GM21447 (cell line): ENCODE results near the gene TLN1.

Source experiments
- ATAC-seq: cut with Tn5 transposase; IDR thresholded peaks from one replicate; pipeline ENCODE4 v1.9.1; 2021; ENCODE audit not compliant: unreplicated experiment

Gene TLN1

GRCh38 chr9:35666045-35666444, 66.0 kb downstream of the TLN1 start:
- ATAC-seq = no peak

GRCh38 chr9:35665471-35665818, 66.5 kb downstream of the TLN1 start:
- ATAC-seq = no peak

DNA sequence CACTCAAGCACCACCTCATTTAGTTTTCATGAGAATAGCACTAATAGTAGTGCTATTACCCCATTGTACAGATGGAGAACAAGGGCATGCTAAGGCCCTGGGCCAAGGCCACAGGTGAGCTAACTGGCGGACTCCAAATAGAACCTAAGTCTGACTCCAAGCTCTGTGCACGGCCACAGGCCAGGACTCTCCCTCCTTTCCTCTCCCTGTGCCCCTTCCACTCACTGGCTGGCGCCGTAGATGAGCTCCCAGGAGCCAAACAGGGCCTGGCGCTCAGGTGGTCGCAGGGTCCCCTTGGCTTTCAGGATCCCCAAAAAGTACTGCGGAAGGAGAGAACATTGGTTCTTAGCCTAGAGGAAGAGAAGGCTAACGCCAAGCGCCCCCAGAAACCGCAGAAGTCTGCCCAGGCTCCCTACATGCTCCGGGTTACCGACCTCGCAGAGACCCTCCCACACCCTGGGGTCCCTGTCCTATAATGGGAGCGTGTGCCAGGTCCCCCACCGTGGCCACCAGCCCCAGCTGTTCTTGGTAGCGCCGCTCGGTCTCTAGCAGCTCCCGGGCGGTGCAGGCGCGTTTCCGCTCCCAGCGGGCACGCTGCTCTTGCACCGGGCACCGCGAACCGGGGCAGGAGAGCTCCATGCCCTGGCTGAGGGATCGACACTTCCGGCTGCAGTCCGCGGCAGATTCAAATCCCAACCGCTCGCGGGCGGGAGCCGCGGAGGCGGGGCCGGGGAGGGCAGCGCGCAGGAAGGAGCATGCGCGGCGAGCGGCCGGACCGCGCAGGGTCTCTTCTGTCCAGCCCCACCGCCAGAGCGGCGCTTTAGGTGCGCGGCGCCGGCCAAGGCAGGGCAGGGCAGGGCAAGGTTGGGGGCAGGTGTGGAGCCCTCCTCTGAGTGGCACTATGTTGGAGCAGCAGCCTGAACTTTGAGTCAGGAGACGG, 67.2 kb downstream of the TLN1 start, which contains the start of gene ARHGEF39:
ARHGEF39 (minus strand) TSS at position 665 of the 940 bp plus-strand sequence; CDS start at position 639, 26 bp downstream.
- peak; percentile 58 for ATAC-seq

GRCh38 chr9:35662437-35662836, 69.6 kb downstream of the TLN1 start:
- no peak for ATAC-seq

GRCh38 chr9:35661756-35662350, 70.1 kb downstream of the TLN1 start:
- ATAC-seq = no peak

DNA sequence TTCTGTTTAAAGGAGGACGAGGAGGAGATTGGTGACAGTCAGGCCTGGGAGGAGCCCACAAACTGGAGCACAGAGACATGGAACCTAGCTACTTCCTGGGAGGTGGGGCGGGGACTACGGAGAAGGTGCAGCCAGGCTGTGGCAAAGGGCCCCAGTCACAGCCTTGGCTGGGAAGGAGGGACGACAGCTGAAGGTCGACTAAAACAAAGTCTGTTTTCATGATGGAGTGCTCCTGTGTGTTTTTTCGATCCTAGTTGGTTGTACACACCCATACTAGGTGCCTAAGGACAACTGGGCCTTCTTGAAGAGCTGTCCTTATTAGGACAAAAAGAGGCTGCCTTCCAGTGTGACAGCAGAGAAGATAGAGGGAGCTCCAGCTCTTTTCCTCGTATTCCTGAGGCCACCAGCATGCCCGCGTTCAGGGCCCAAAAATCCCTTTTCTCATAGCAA, 71.0 kb downstream of the TLN1 start:
- ATAC-seq = no peak

- no peak for ATAC-seq
Observed at GRCh38 chr9:35659340-35659739, 72.7 kb downstream of the TLN1 start.

GRCh38 chr9:35658968-35659220, 73.1 kb downstream of the TLN1 start:
- no peak for ATAC-seq

DNA sequence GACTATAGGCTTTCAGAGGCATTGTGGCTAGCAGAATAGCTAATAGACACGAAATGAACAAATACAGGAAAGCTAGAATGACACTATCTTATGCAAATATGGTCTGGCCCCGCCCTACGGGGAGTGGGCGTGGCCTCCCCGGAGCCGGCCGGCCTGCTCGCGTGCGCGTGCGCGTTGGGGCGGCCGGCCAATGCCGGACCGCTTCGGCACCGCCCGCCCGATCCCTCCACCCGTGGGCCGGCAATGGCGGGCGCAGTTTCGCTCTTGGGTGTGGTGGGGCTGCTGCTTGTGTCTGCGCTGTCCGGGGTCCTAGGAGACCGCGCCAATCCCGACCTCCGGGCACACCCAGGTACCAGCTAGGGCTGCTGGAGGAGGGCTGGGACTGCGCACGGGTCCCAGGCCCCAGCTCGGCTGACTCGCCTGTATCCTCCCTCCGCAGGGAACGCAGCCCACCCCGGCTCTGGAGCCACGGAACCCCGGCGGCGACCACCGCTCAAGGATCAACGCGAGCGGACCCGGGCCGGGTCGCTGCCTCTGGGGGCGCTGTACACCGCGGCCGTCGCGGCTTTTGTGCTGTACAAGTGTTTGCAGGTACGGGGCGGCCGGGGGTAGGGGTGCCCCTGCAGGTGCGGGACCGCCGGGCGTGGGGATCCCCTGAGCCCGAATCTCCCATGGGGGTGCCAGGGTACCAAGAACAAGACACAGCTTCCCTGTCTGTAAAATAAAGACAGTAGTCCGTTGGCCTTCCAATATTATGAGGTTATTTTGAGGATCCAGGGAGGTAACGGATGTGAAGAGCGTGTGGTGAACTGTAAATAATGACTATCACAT, 73.6 kb downstream of the TLN1 start, which contains the start of gene CCDC107:
CCDC107 (plus strand) TSS at position 156 of the 831 bp plus-strand sequence; CDS start at position 244, 88 bp downstream.
- ATAC-seq = peak; percentile 50

DNA sequence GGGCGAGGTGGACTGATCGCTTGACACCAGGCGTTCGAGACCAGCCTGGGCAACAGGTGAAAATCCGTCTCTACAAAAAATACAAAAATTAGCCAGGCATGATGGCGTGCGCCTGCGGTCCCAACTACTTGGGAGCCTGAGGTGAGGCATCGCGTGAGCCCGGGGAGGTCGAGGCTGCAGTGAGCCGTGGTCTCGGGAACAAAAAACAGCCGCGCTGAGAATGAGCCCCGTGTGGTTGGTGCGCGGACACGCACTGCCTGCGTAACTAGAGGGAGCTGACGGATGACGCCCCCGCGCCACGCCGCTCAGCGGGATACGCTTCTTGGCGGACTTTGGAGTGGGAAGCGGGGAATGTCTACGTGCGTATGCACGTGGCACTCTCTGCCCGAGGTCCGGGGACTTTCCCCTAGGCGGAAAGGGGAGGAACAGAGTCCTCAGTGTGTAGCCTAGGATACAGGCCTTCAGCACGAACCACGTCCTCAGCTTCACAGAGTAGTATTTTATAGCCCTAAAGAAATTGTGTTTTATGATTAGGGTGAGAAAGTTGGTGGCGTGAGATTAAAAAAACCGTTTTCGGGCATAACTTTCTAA, 74.4 kb downstream of the TLN1 start, which contains the start of gene RMRP:
RMRP (minus strand) TSS at position 474 of the 591 bp plus-strand sequence.
- ATAC-seq = peak; percentile 88

GRCh38 chr9:35656831-35657545, 75.0 kb downstream of the TLN1 start:
- no peak for ATAC-seq

GRCh38 chr9:35656348-35656747, 75.6 kb downstream of the TLN1 start:
- no peak for ATAC-seq

- no peak for ATAC-seq
Observed at GRCh38 chr9:35653611-35654010, 78.4 kb downstream of the TLN1 start.

DNA sequence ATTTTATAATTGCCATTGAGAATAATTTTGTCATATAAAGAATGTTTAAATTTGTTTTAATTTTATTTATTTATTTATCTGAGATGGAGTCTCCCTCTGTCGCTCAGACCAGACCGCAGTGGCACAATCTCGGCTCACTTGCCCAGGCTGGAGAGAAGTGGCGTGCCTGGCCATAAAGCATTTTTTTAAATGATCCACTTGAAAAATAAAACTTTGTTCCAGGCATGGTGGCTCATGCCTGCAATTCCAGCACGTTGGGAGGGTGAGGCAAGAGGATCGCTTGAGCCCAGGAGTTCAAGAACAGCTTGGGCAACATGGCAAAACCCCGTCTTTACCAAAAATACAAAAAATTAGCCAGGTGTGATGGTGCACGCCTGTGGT, 79.2 kb downstream of the TLN1 start:
- ATAC-seq = no peak

DNA sequence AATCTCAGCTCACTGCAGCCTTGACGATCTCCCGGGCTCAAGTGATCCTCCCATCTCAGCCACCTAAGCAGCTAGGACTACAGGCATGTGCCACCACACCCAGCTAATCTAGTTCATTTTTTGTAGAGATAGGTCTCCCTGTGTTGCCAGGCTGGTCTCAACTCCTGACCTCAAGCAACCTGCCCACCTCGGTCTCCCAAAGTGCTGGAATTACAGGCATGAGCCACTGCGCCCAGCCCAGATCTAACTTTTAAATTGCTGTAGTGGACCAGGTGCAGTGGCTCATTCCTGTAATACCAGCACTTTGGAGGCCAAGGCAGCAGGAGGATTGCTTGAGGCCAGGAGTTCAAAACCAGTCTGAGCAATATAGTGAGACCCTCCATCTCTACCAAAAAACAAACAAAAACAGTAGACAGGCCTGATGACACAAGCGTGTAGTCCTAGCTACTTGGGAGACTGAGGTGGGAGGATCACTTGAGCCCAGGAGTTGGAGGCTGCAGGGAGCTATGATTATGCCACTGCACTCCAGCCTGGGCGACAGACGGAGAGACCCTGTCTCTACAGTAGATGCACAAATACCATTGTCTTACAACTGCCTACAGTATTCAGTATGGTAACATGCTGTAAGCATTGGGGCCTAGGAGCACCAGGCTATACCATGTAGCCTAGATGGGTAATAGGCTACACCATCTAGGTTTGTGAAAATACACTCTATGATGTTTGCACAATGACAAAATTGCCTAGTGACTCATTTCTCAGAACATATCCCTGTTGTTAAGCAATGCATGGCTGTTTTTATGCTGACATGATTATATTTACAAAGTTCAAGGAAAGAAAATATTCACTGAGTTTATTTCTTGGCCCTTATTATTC, 79.8 kb downstream of the TLN1 start:
- ATAC-seq = no peak

DNA sequence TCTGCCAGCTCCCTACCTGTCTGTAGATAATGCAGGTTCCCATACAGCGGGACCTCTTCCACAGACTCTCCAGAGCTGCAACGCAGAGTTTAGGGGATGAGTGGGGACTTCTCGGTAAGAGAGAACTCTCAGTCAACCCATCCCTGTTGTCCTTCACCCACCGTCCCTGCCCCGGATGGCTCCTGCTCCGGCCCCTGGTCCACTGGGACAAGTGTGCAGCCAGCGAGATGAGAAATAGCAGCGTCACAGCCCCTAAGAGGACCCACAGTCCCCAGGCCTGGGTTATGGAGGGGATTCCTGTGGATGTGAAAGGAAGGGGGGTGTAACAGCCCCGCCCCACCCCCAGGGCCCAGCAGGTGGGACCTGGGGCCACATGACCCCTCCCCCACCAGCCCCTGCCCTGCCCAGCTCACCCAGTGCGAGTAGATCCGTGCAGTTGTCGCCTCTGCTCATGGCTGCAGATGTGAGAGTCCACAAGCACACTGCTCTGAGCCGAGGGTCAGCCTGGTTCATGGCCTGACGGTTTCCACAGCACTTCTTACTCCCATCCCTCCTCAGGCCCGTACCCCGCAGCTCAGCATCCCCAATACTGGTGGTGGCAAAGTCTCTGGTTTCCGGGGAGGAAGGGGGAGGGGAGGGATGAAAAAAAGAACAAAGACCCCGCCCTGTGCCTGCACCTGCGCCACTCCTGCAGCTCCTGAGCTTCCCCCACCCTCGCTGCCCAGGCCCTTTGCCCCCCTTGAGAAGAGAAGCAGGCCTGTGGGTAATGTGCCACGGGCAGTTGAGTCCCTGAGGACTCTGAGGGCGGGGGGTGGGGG, 81.4 kb downstream of the TLN1 start, which contains the start of gene SIT1:
SIT1 (minus strand) TSS at position 591 of the 818 bp plus-strand sequence; CDS start at position 513, 78 bp downstream.
- ATAC-seq = no peak

- ATAC-seq = no peak
Observed at GRCh38 chr9:35649431-35650340, 82.3 kb downstream of the TLN1 start.
